DOHH2 (cell line): ENCODE measurements around the gene NRROS.

ENCODE experiments used
- H3F3A ChIP-seq: fragments of 200-600 bp; sonication (generic), shearing (Covaris generic); 2 replicates; pipeline ENCODE4 v1.6.0; 2016; ENCODE audit warnings: antibody characterized with exemption, mild to moderate bottlenecking; ENCODE audit not compliant: control insufficient read depth, insufficient read depth
- H3K27ac ChIP-seq: fragments of 200-600 bp; sonication (generic); 2 replicates; pipeline ENCODE4 v1.5.1; 2014; ENCODE audit warnings: low read depth, mild to moderate bottlenecking, low read length, moderate library complexity
- H3K27me3 ChIP-seq: fragments of 200-600 bp; sonication (generic); 2 replicates; pipeline ENCODE4 v1.6.1; 2014; ENCODE audit warnings: mild to moderate bottlenecking, low read length, mixed read lengths; ENCODE audit not compliant: control insufficient read depth
- H3K36me3 ChIP-seq: fragments of 200-600 bp; sonication (generic); 2 replicates; pipeline ENCODE4 v1.6.1; 2014; ENCODE audit warnings: mild to moderate bottlenecking, low read length, moderate library complexity, mixed read lengths; ENCODE audit not compliant: control insufficient read depth
- H3K4me1 ChIP-seq: fragments of 200-600 bp; sonication (generic); 2 replicates; pipeline ENCODE4 v1.6.1; 2014; ENCODE audit warnings: mild to moderate bottlenecking, low read length, mixed read lengths; ENCODE audit not compliant: control insufficient read depth
- H3K4me2 ChIP-seq: fragments of 200-600 bp; sonication (generic); 2 replicates; pipeline ENCODE4 v1.6.0; 2014; ENCODE audit warnings: mild to moderate bottlenecking, low read length, moderate library complexity
- H3K4me3 ChIP-seq: fragments of 200-600 bp; sonication (generic); 2 replicates; pipeline ENCODE4 v1.5.1; 2014; ENCODE audit warnings: mild to moderate bottlenecking, low read length, mixed read lengths
- H3K79me2 ChIP-seq: fragments of 200-600 bp; sonication (generic); 2 replicates; pipeline ENCODE4 v1.6.1; 2014; ENCODE audit warnings: mild to moderate bottlenecking, low read length, mixed read lengths; ENCODE audit not compliant: control insufficient read depth
- H3K9me2 ChIP-seq: fragments of 200-600 bp; sonication (generic); replicated peaks from 2 replicates; pipeline ENCODE4 v1.6.1; 2014; ENCODE audit warnings: mild to moderate bottlenecking, low read length, mixed read lengths; ENCODE audit not compliant: control insufficient read depth
- H3K9me3 ChIP-seq: fragments of 200-600 bp; sonication (generic); 2 replicates; pipeline ENCODE4 v1.6.1; 2014; ENCODE audit warnings: antibody characterized with exemption, low read length, mixed read lengths; ENCODE audit not compliant: control insufficient read depth, insufficient read depth
- H4K20me1 ChIP-seq: fragments of 200-600 bp; sonication (generic); 2 replicates; pipeline ENCODE4 v1.6.0; 2014; ENCODE audit warnings: low read depth, mild to moderate bottlenecking, antibody characterized with exemption, low read length, moderate library complexity; ENCODE audit not compliant: control insufficient read depth, insufficient read depth
- CTCF ChIP-seq: fragments of 200-600 bp; sonication (generic); IDR thresholded peaks from one replicate; pipeline ENCODE4 v1.5.1; 2014; ENCODE audit warnings: antibody characterized with exemption, mild to moderate bottlenecking, low read depth, low read length; ENCODE audit not compliant: poor library complexity, severe bottlenecking
- EZH2phosphoT487 ChIP-seq: fragments of 200-600 bp; sonication (generic); IDR thresholded peaks from 2 replicates; pipeline ENCODE4 v1.6.1; 2017; ENCODE audit warnings: borderline replicate concordance, mild to moderate bottlenecking, antibody characterized with exemption, low read length, moderate library complexity, mixed read lengths

The NRROS gene

GRCh38 chr3:196599734-196600128, 39.8 kb upstream of the NRROS start:
- Histone ChIP-seq H3K9me2 (no peaks in the 10 kb centered on the region), H3F3A (no peaks in the 10 kb centered on the region)

GRCh38 chr3:196600359-196600758, 39.1 kb upstream of the NRROS start:
- Histone ChIP-seq H3K36me3 (no peaks in the 10 kb centered on the region), H3K79me2 (no peaks in the 10 kb centered on the region), H3F3A (no peaks in the 10 kb centered on the region), H3K9me3 (no peaks in the 10 kb centered on the region), H3K27me3 (peaks cover 8% of the 10 kb centered on the region), H4K20me1 (no peaks in the 10 kb centered on the region), H3K4me3 (no peak overlapping the region), H3K9me2 (no peaks in the 10 kb centered on the region), H3K4me1 (peaks cover 19% of the 10 kb centered on the region), H3K4me2 (no peak overlapping the region), H3K27ac (no peak overlapping the region)
- no peak for TF ChIP-seq CTCF
- TF ChIP-seq EZH2phosphoT487 = no peak

More at GRCh38 chr3:196599734-196600128, 39.8 kb upstream of the NRROS start:
- TF ChIP-seq CTCF = no peak
- no peak for TF ChIP-seq EZH2phosphoT487
- Histone ChIP-seq H3K4me3 (no peak overlapping the region), H3K27ac (no peak overlapping the region), H3K79me2 (no peaks in the 10 kb centered on the region), H4K20me1 (no peaks in the 10 kb centered on the region), H3K4me1 (peaks cover 13% of the 10 kb centered on the region), H3K36me3 (no peaks in the 10 kb centered on the region), H3K4me2 (no peak overlapping the region), H3K9me3 (no peaks in the 10 kb centered on the region), H3K27me3 (peaks cover 8% of the 10 kb centered on the region)

- TF ChIP-seq EZH2phosphoT487 (no peak), CTCF (no peak)
- peaks cover 19% of the 10 kb centered on the region for H3K4me1 ChIP-seq
- no peak overlapping the region for H3K4me3 ChIP-seq
- no peaks in the 10 kb centered on the region for H3K9me3 ChIP-seq
- no peaks in the 10 kb centered on the region for H3K9me2 ChIP-seq
- H3K27me3 ChIP-seq = no peaks in the 10 kb centered on the region
- H3K27ac ChIP-seq = no peak overlapping the region
- H3F3A ChIP-seq = no peaks in the 10 kb centered on the region
- no peaks in the 10 kb centered on the region for H3K79me2 ChIP-seq
- H4K20me1 ChIP-seq = no peaks in the 10 kb centered on the region
- no peak overlapping the region for H3K4me2 ChIP-seq
- H3K36me3 ChIP-seq = no peaks in the 10 kb centered on the region
These were observed 36.8 kb upstream of the NRROS start for GRCh38 chr3:196602673-196603072.
